HepG2 (cell line): Measurements from ENCODE around the gene ZNFX1. TPM values are rescaled to one million over a fixed set of nuclear protein-coding genes. Genes with fewer than 3 reads are reported as not detected.

Experiments used
- ATRX ChIP-seq: sonication (generic); formaldehyde crosslinking; IDR thresholded peaks from 2 replicates; pipeline ENCODE4 v1.4.0; 2020; ENCODE audit warnings: missing genetic modification reagents, borderline replicate concordance
- CBFB ChIP-seq: sonication (generic); formaldehyde crosslinking; IDR thresholded peaks from 2 replicates; pipeline ENCODE4 v1.4.0; 2020; ENCODE audit warnings: missing genetic modification reagents
- CENPT ChIP-seq: sonication (generic); formaldehyde crosslinking; IDR thresholded peaks from 2 replicates; pipeline ENCODE4 v1.8.0; 2022; ENCODE audit warnings: low read depth, mild to moderate bottlenecking, moderate library complexity, missing genetic modification reagents
- EED ChIP-seq: sonication (generic); formaldehyde crosslinking; IDR thresholded peaks from 2 replicates; pipeline ENCODE4 v1.5.0; 2020; ENCODE audit warnings: mild to moderate bottlenecking, missing genetic modification reagents
- FOXM1 ChIP-seq: sonication (generic); formaldehyde crosslinking; IDR thresholded peaks from 2 replicates; pipeline ENCODE4 v1.5.0; 2020; ENCODE audit warnings: missing genetic modification reagents
- HCFC1 ChIP-seq: fragments of 150-350 bp; IDR thresholded peaks from 2 replicates; pipeline ENCODE4 v1.6.1; 2014; ENCODE audit warnings: low read depth, low read length
- HHEX ChIP-seq: IDR thresholded peaks from 2 replicates; pipeline ENCODE4 v1.6.1; 2016; ENCODE audit warnings: control low read depth
- HNRNPUL1 ChIP-seq: fragments of 200-400 bp; formaldehyde crosslinking; IDR thresholded peaks from 2 replicates; pipeline ENCODE4 v1.6.1; 2017; ENCODE audit warnings: low read depth, mild to moderate bottlenecking, low read length, moderate library complexity
- KDM3A ChIP-seq: IDR thresholded peaks from 2 replicates; pipeline ENCODE4 v1.6.1; 2018; ENCODE audit warnings: low read depth, missing compliant biosample characterization
- MAFF ChIP-seq: IDR thresholded peaks from 2 replicates; pipeline ENCODE4 v1.6.1; 2011; ENCODE audit warnings: low read depth, low read length, improper control_type of control experiment
- NCOA2 ChIP-seq: sonication (generic); formaldehyde crosslinking; IDR thresholded peaks from 2 replicates; pipeline ENCODE4 v1.8.0; 2022; ENCODE audit warnings: inconsistent platforms
- ZNF446 ChIP-seq: sonication (generic); formaldehyde crosslinking; IDR thresholded peaks from 2 replicates; pipeline ENCODE4 v1.5.0; 2020; ENCODE audit warnings: mild to moderate bottlenecking, missing genetic modification reagents
- ZSCAN29 ChIP-seq: sonication (generic); formaldehyde crosslinking; conservative IDR thresholded peaks from 2 replicates; pipeline ENCODE4 v1.4.0; 2020; ENCODE audit warnings: mild to moderate bottlenecking, missing genetic modification reagents
- polyA plus RNA-seq, 8 experiments: library from polyadenylated mRNA; depleted of rRNA in 3 of 8; stranded (reverse) in 7 of 8; unstranded in 1 of 8; fragments of >200 nt; fragmentation: Illumina TruSeq in 4 of 8; extraction: Trizol in 4 of 8; gene quantifications; 2 replicates each; pipeline versions ENCODE4 v1.2.1 to v1.2.3, GENCODE V29; 2011 to 2016; ENCODE audit warnings: low read depth in 4 of 8, missing spikeins in 1 of 8, mixed read lengths in 1 of 8; ENCODE audit not compliant: insufficient read depth in 1 of 8
- total RNA-seq, 5 experiments: library from RNA; depleted of rRNA; stranded (reverse); fragments of >200 nt; fragmentation: Illumina TruSeq; extraction: Trizol; gene quantifications; 2 replicates each; pipeline ENCODE4 v1.2.3, GENCODE V29; 2016; ENCODE audit warnings: low read depth in 1 of 5
- TF ChIP-seq, protein P1 (sequence below): sonication (generic); formaldehyde crosslinking; IDR thresholded peaks from 2 replicates; pipeline ENCODE4 v1.5.0; 2020; ENCODE audit warnings: mild to moderate bottlenecking, missing genetic modification reagents
- TF ChIP-seq, protein P2 (sequence below): sonication (generic); formaldehyde crosslinking; IDR thresholded peaks from 2 replicates; pipeline ENCODE4 v1.8.0; 2023; ENCODE audit warnings: mild to moderate bottlenecking, missing genetic modification reagents
- TF ChIP-seq, protein P3 (sequence below): sonication (generic); formaldehyde crosslinking; IDR thresholded peaks from 2 replicates; pipeline ENCODE4 v1.4.0; 2020; ENCODE audit warnings: missing genetic modification reagents
- TF ChIP-seq, protein P4 (sequence below): sonication (generic); formaldehyde crosslinking; IDR thresholded peaks from 2 replicates; pipeline ENCODE4 v1.8.1; 2023; ENCODE audit warnings: missing genetic modification reagents, inconsistent platforms, borderline replicate concordance
- TF ChIP-seq, protein P5 (sequence below): sonication (generic); formaldehyde crosslinking; IDR thresholded peaks from 2 replicates; pipeline ENCODE4 v1.4.0; 2020; ENCODE audit warnings: mild to moderate bottlenecking, missing genetic modification reagents, borderline replicate concordance

Gene ZNFX1
- total and polyA plus RNA-seq, 2 of the 13 experiments (the other 11 are each of a cell fraction or from before 2014, with no cell fraction given) = 2.9 to 11.1 TPM

DNA sequence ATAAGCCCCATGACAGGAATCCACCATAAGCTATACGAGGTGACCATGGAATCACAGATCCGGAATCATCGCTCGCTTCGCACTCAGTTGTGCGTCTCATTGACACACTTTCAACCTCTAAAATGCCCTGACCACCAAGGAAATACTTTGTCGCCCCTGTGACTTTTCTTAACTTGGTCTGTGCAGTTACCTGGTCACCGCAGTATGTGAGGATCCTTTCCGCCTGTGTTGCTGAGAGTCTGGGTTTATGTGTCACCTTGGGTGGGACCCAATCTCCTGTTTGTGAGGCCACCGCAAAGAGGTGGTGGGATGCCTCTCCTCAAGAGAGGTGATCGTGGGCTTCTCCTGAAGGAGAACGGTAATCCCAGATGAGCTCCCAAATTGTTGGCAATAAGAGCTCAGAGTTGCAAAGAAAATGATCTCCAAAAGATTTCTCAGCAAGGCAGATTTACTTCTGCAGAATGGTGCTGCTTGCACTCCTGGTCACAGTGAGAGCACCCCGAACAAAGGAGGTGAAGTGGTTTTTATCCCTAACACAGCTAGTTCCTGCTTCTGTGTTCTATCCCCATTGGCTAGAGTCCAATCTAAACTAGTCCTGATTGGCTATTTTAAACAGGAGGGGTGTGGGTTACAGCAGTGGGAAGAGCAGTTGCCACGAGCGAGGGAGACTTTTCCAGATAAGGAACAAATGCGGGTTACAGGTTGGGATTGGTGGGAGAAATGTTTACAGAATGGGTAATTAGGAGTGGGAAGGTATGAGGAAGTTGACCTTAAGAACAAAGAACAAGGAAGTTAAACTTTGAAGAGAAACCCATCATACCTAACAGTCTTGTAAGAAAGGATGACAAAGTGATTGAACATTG, 9.1 kb upstream of the ZNFX1 start (continued):
- TF ChIP-seq HNRNPUL1 (no peak), EED (CRISPR knock-in tag) (0 out of 2 replicates have a peak, but pooled peaks have one; percentile 21), CBFB (CRISPR knock-in tag) (no peak), ZSCAN29 (no peak), NCOA2 (CRISPR knock-in tag) (no peak), ZNF446 (peak; percentile 77; the same call in 1 of the 2 replicates), KDM3A (no peak), HHEX (CRISPR knock-in tag) (no peak), ATRX (no peak), MAFF (no peak), FOXM1 (no peak), CENPT (no peak), HCFC1 (no peak)
- TF ChIP-seq, protein P1, sequence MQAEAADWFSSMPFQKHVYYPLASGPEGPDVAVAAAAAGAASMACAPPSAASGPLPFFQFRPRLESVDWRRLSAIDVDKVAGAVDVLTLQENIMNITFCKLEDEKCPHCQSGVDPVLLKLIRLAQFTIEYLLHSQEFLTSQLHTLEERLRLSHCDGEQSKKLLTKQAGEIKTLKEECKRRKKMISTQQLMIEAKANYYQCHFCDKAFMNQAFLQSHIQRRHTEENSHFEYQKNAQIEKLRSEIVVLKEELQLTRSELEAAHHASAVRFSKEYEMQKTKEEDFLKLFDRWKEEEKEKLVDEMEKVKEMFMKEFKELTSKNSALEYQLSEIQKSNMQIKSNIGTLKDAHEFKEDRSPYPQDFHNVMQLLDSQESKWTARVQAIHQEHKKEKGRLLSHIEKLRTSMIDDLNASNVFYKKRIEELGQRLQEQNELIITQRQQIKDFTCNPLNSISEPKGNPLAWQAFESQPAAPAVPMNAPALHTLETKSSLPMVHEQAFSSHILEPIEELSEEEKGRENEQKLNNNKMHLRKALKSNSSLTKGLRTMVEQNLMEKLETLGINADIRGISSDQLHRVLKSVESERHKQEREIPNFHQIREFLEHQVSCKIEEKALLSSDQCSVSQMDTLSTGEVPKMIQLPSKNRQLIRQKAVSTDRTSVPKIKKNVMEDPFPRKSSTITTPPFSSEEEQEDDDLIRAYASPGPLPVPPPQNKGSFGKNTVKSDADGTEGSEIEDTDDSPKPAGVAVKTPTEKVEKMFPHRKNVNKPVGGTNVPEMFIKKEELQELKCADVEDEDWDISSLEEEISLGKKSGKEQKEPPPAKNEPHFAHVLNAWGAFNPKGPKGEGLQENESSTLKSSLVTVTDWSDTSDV (CRISPR knock-in tag) = no peak
- TF ChIP-seq, protein P2, sequence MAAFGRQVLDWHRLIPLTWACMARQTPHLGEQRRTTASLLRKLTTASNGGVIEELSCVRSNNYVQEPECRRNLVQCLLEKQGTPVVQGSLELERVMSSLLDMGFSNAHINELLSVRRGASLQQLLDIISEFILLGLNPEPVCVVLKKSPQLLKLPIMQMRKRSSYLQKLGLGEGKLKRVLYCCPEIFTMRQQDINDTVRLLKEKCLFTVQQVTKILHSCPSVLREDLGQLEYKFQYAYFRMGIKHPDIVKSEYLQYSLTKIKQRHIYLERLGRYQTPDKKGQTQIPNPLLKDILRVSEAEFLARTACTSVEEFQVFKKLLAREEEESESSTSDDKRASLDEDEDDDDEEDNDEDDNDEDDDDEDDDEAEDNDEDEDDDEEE (CRISPR knock-in tag) = peak; percentile 62; the same call in 1 of the 2 replicates
- TF ChIP-seq, protein P3, sequence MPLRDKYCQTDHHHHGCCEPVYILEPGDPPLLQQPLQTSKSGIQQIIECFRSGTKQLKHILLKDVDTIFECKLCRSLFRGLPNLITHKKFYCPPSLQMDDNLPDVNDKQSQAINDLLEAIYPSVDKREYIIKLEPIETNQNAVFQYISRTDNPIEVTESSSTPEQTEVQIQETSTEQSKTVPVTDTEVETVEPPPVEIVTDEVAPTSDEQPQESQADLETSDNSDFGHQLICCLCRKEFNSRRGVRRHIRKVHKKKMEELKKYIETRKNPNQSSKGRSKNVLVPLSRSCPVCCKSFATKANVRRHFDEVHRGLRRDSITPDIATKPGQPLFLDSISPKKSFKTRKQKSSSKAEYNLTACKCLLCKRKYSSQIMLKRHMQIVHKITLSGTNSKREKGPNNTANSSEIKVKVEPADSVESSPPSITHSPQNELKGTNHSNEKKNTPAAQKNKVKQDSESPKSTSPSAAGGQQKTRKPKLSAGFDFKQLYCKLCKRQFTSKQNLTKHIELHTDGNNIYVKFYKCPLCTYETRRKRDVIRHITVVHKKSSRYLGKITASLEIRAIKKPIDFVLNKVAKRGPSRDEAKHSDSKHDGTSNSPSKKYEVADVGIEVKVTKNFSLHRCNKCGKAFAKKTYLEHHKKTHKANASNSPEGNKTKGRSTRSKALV = no peak
- TF ChIP-seq, protein P4, sequence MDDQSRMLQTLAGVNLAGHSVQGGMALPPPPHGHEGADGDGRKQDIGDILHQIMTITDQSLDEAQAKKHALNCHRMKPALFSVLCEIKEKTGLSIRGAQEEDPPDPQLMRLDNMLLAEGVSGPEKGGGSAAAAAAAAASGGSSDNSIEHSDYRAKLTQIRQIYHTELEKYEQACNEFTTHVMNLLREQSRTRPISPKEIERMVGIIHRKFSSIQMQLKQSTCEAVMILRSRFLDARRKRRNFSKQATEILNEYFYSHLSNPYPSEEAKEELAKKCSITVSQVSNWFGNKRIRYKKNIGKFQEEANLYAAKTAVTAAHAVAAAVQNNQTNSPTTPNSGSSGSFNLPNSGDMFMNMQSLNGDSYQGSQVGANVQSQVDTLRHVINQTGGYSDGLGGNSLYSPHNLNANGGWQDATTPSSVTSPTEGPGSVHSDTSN (CRISPR knock-in tag) = no peak
- TF ChIP-seq, protein P5, sequence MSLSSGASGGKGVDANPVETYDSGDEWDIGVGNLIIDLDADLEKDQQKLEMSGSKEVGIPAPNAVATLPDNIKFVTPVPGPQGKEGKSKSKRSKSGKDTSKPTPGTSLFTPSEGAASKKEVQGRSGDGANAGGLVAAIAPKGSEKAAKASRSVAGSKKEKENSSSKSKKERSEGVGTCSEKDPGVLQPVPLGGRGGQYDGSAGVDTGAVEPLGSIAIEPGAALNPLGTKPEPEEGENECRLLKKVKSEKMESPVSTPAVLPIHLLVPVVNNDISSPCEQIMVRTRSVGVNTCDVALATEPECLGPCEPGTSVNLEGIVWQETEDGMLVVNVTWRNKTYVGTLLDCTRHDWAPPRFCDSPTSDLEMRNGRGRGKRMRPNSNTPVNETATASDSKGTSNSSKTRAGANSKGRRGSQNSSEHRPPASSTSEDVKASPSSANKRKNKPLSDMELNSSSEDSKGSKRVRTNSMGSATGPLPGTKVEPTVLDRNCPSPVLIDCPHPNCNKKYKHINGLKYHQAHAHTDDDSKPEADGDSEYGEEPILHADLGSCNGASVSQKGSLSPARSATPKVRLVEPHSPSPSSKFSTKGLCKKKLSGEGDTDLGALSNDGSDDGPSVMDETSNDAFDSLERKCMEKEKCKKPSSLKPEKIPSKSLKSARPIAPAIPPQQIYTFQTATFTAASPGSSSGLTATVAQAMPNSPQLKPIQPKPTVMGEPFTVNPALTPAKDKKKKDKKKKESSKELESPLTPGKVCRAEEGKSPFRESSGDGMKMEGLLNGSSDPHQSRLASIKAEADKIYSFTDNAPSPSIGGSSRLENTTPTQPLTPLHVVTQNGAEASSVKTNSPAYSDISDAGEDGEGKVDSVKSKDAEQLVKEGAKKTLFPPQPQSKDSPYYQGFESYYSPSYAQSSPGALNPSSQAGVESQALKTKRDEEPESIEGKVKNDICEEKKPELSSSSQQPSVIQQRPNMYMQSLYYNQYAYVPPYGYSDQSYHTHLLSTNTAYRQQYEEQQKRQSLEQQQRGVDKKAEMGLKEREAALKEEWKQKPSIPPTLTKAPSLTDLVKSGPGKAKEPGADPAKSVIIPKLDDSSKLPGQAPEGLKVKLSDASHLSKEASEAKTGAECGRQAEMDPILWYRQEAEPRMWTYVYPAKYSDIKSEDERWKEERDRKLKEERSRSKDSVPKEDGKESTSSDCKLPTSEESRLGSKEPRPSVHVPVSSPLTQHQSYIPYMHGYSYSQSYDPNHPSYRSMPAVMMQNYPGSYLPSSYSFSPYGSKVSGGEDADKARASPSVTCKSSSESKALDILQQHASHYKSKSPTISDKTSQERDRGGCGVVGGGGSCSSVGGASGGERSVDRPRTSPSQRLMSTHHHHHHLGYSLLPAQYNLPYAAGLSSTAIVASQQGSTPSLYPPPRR (CRISPR knock-in tag) = no peak
